Omental fat pad (tissue), 4 donors: ENCODE measurements around the gene PAFAH1B1. TPM values are rescaled to one million over a fixed set of nuclear protein-coding genes. Genes with fewer than 3 reads are reported as not detected.

Experiments used
- ATAC-seq: fragments of 150-250 bp; one replicate; pipeline ENCODE4 v1.9.1; 2016; ENCODE audit warnings: mild to moderate bottlenecking, moderate library complexity; ENCODE audit not compliant: low FRiP score
- DNase-seq: peaks from one replicate; pipeline ENCODE4 v3.0.0-alpha.2; 2019; ENCODE audit warnings: low spot score
- CTCF ChIP-seq, 3 donors: fragments of 450-650 bp; IDR thresholded peaks; one replicate each; pipeline ENCODE4 v1.5.1; 2016 to 2017; ENCODE audit warnings: antibody characterized with exemption in 3 of 3, mild to moderate bottlenecking in 3 of 3, moderate library complexity in 2 of 3
- total RNA-seq, 4 donors: library from RNA; depleted of rRNA; stranded (reverse); fragments of >200 nt; gene quantifications; one replicate each; pipeline ENCODE4 v1.1.0, GENCODE V29; 2016

The PAFAH1B1 gene
- total RNA-seq, 4 donors from 2014 or later: 82.8 to 109 (median 95.2) TPM

- DNase-seq: no peak
- no peak for TF ChIP-seq CTCF (IDR thresholded peaks at IDR 0.05)
- no peak for ATAC-seq
Observed at GRCh38 chr17:2631211-2631610, 37.8 kb downstream of the PAFAH1B1 start.

GRCh38 chr17:2634361-2634960 is 41.0 kb downstream of the PAFAH1B1 start:
- no peak for TF ChIP-seq CTCF (IDR thresholded peaks at IDR 0.05)
- ATAC-seq: no peak
- no peak for DNase-seq

GRCh38 chr17:2635241-2635640 is 41.8 kb downstream of the PAFAH1B1 start:
- no peak for TF ChIP-seq CTCF (IDR thresholded peaks at IDR 0.05)
- DNase-seq (no peak), ATAC-seq (no peak)

- no peak for DNase-seq
- no peak for ATAC-seq
- TF ChIP-seq CTCF (IDR thresholded peaks at IDR 0.05): no peak
Observed at GRCh38 chr17:2635675-2636074, 42.2 kb downstream of the PAFAH1B1 start.

- ATAC-seq (no peak), DNase-seq (no peak)
- TF ChIP-seq CTCF (IDR thresholded peaks at IDR 0.05): no peak
Observed at GRCh38 chr17:2636169-2636930, 42.9 kb downstream of the PAFAH1B1 start.

GRCh38 chr17:2637422-2637821 is 44.0 kb downstream of the PAFAH1B1 start:
- ATAC-seq: no peak

More at GRCh38 chr17:2637422-2637821, 44.0 kb downstream of the PAFAH1B1 start:
- no peak for DNase-seq
- no peak for TF ChIP-seq CTCF (IDR thresholded peaks at IDR 0.05)
